Measurements from ENCODE around the gene CCN2.

DNA sequence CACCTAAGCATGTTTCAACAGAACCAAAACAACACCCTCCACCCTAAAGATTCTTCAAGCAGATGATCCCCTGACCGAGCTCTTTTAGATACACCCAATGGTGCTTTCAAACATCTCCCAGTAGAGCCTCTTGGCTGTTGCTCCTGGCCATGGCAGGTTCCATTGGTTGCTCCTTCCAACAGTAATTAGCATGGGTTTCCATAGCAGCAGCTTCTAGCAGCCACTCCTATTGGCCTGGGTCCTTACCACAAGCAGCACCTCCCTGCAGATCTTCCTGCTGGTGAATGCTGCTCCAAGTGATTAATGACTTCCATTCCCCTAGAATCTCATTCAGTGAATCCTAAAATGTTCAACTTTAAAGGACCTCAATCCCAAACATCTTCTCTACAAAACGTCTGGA is 13.9 kb downstream of the CCN2 start:
- no peak for TF ChIP-seq EZH2 (IDR thresholded peaks at IDR 0.05; ENCODE audit: low read length, missing control alignments)
- TF ChIP-seq, protein P1, sequence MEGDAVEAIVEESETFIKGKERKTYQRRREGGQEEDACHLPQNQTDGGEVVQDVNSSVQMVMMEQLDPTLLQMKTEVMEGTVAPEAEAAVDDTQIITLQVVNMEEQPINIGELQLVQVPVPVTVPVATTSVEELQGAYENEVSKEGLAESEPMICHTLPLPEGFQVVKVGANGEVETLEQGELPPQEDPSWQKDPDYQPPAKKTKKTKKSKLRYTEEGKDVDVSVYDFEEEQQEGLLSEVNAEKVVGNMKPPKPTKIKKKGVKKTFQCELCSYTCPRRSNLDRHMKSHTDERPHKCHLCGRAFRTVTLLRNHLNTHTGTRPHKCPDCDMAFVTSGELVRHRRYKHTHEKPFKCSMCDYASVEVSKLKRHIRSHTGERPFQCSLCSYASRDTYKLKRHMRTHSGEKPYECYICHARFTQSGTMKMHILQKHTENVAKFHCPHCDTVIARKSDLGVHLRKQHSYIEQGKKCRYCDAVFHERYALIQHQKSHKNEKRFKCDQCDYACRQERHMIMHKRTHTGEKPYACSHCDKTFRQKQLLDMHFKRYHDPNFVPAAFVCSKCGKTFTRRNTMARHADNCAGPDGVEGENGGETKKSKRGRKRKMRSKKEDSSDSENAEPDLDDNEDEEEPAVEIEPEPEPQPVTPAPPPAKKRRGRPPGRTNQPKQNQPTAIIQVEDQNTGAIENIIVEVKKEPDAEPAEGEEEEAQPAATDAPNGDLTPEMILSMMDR (conservative IDR thresholded peaks at IDR 0.05 in 1 of 2, IDR thresholded peaks at IDR 0.05 in 1 of 2; ENCODE audit: low read depth in 1 of 2, low read length in 2 of 2): no peak

Data from fibroblast of lung (primary cell).